Sigmoid colon (tissue), 4 donors: ENCODE results near the gene TAF1B.
"Not testable (repeated sequence)": the region's sequence is repeated elsewhere in the genome, so short reads cannot be mapped to it uniquely, and the experiment has no call there.

Experiments used
- EP300 ChIP-seq, 4 donors: sonication (generic); formaldehyde crosslinking; IDR thresholded peaks; one replicate each; pipeline ENCODE4 v1.6.1; 2017; ENCODE audit warnings: antibody characterized with exemption in 4 of 4
- POLR2A ChIP-seq, 2 donors: fragments of 450-650 bp; IDR thresholded peaks; one replicate each; pipeline ENCODE4 v1.6.1; 2016; ENCODE audit warnings: antibody characterized with exemption in 2 of 2, mild to moderate bottlenecking in 2 of 2, moderate library complexity in 2 of 2
- POLR2AphosphoS5 ChIP-seq, 4 donors: sonication (generic); formaldehyde crosslinking; IDR thresholded peaks; one replicate each; pipeline ENCODE4 v1.6.1; 2017; ENCODE audit warnings: antibody characterized with exemption in 4 of 4
- TF ChIP-seq, protein P1 (sequence below), 4 experiments: fragments of 450-650 bp in 3 of 4; fragments of 200-600 bp in 1 of 4; IDR thresholded peaks; one replicate each; pipeline ENCODE4 v1.5.1; 2016 to 2019; ENCODE audit warnings: antibody characterized with exemption in 4 of 4, mild to moderate bottlenecking in 3 of 4, moderate library complexity in 2 of 4

DNA sequence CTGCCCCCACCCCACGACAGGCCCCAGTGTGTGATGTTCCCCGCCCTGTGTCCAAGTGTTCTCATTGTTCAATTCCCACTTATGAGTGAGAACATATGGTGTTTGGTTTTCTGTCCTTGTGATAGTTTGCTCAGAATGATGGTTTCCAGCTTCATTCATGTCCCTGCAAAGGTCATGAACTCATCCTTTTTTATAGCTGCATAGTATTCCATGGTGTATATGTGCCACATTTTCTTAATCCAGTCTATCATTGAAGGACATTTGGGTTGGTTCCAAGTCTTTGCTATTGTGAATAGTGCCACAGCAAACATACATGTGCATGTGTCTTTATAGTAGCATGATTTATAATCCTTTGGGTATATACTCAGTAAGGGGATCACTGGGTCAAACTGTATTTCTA is 83.7 kb downstream of the TAF1B start:
- TF ChIP-seq, protein P1, sequence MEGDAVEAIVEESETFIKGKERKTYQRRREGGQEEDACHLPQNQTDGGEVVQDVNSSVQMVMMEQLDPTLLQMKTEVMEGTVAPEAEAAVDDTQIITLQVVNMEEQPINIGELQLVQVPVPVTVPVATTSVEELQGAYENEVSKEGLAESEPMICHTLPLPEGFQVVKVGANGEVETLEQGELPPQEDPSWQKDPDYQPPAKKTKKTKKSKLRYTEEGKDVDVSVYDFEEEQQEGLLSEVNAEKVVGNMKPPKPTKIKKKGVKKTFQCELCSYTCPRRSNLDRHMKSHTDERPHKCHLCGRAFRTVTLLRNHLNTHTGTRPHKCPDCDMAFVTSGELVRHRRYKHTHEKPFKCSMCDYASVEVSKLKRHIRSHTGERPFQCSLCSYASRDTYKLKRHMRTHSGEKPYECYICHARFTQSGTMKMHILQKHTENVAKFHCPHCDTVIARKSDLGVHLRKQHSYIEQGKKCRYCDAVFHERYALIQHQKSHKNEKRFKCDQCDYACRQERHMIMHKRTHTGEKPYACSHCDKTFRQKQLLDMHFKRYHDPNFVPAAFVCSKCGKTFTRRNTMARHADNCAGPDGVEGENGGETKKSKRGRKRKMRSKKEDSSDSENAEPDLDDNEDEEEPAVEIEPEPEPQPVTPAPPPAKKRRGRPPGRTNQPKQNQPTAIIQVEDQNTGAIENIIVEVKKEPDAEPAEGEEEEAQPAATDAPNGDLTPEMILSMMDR (IDR thresholded peaks at IDR 0.05), result not testable (repeated sequence)
- not testable (repeated sequence) for TF ChIP-seq EP300, POLR2A, POLR2AphosphoS5 (IDR thresholded peaks at IDR 0.05)
